Fibroblast of mammary gland (primary cell): ENCODE results near the gene CEP164.

Experiments used
- DNase-seq: peaks from one replicate; pipeline ENCODE4 v3.0.0-alpha.2; 2010; ENCODE audit warnings: low read depth
- H3K4me3 ChIP-seq: 2 replicates; pipeline ENCODE4 v1.5.1; 2011; ENCODE audit warnings: low read depth, mild to moderate bottlenecking, low read length, moderate library complexity; ENCODE audit not compliant: control insufficient read depth
- CTCF ChIP-seq: conservative IDR thresholded peaks from 2 replicates; pipeline ENCODE4 v1.5.1; 2011; ENCODE audit warnings: low read depth, low read length, inconsistent platforms; ENCODE audit not compliant: control insufficient read depth, insufficient read depth

Gene CEP164

DNA sequence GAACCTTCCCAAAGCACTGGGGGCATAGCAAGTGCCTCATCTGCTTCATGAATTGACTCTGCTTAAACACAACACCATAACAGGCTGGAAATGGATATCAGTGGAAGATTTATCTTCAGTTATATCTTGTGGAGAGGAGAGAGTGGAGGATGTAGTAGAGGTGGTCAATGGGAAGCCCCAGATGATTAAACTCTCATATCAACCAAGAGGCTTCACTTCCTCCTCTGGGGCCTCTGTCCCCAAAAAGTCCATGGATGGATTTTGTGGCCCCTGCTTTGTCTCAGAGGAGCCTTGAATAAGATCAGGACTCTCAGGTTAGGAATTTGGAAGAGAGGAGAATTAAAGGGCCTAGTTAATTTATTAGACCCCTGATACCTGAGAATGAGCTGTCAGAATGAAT lies 106.1 kb downstream of the CEP164 start:
- TF ChIP-seq CTCF: no peak
- DNase-seq: no peak
- H3K4me3 ChIP-seq: no peak overlapping the region

- H3K4me3 ChIP-seq: no peak overlapping the region
- TF ChIP-seq CTCF: no peak
- DNase-seq: no peak
Observed at GRCh38 chr11:117434481-117434880, 106.8 kb downstream of the CEP164 start.

DNA sequence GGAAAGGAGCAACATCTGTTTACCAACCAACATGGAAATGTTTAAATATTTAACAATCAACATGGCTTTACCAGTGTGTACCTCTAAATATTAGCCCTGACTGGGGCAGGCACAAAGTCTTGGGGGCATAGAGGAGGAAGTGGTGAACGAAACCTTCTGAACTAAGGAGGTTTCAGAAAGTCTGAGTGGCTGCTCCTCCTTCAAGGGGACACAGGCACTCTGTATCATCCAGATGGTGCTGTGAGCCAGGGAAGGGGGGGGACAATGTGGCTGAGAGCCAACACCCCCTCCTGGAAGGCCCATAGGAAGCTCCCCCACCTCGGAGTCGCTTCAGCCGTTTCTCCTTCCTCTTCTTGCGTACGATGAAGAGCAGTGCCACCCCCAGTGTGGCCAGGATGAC lies 107.7 kb downstream of the CEP164 start:
- DNase-seq: no peak
- TF ChIP-seq CTCF: no peak

DNA sequence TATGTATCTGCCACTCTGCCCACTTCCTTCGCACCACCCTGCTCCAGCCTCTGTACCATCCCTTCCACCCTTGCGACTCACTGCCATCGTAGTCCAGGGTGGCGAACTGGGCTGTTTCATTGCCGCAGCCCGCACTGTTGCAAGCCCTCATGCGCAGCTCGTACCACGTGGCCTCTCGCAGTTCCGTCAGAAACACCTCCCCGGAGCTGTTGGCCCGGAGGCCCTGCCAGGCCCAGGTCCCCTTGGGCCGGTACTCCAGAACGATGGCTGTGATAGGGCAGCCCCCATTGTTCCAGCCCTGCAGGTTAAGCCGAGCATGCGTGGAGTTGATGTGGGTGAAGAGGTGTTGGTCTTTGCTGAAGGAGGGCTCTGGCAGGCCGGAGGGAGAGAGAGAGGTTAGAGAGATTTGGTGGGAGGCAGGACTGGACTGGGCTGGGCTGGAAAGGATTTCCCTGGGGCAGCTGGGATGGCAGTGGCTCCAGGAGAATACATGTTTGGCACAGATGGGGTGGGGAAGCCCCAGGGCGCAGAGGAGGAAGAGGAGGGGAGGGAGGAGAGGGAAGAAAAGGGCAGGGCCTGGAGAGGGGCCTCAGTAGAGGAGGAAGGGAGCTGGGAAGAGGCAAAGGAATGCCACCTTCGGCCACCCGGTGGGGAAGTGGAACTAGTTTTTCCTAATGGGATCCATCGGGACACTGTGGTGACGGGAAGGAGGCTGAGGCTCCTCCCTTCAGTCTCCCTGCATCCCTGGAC lies 109.6 kb downstream of the CEP164 start:
- TF ChIP-seq CTCF: no peak
- H3K4me3 ChIP-seq: no peak overlapping the region
- DNase-seq: no peak

More for the DNA sequence above, 107.7 kb downstream of the CEP164 start:
- H3K4me3 ChIP-seq: no peak overlapping the region

- no peak for DNase-seq
- TF ChIP-seq CTCF: no peak
- no peak overlapping the region for H3K4me3 ChIP-seq
Observed at GRCh38 chr11:117437791-117438130, 110.1 kb downstream of the CEP164 start.

GRCh38 chr11:117438371-117439000 lies 110.8 kb downstream of the CEP164 start:
- H3K4me3 ChIP-seq: no peak overlapping the region
- no peak for TF ChIP-seq CTCF
- DNase-seq: peak; percentile 72

GRCh38 chr11:117439256-117439655 lies 111.6 kb downstream of the CEP164 start:
- H3K4me3 ChIP-seq: no peak overlapping the region
- DNase-seq: peak; percentile 14
- no peak for TF ChIP-seq CTCF
